ENCODE measurements around the gene ITFG1. TPM values are rescaled to one million over a fixed set of nuclear protein-coding genes. Genes with fewer than 3 reads are reported as not detected.

ITFG1 gene
- polyA plus RNA-seq, 3 donors = 28.9 to 62.5 (median 35.3) TPM

DNA sequence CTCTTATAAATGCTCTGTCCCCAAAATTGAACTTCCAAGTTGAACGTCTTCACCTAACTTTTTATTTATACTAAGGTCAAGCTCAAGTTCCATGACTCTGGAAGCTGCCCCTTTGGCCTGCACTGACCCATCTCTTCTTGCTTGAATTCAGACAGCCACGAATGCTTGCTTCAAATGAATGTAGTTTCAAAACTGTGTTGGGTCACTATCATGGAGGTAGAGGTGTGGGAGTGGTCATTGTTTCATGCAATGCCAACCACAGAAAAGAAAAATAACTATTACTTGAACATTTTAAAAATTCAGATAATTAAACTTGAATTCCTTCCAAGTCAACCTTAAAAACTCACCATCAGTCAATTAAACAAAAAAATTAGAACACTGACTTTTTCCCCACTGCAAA is 2.5 kb downstream of the ITFG1 start:
- Histone ChIP-seq H3K36me3 (replicated peaks in 1 of 2; ENCODE audit: control insufficient read depth in 1 of 2, insufficient read depth in 2 of 2, low read length in 2 of 2) (peaks cover 31 to 51% of the 10 kb centered on the region in 2 donors), H3K4me2 (replicated peaks; ENCODE audit: extremely low read depth, low read length, poor library complexity, severe bottlenecking) (no peak overlapping the region), H3K4me3 (replicated peaks in 1 of 3; ENCODE audit: low read depth in 2 of 3, low read length in 3 of 3) (no peak overlapping the region), H2AFZ (ENCODE audit: insufficient read depth, low read depth, low read length, poor library complexity, severe bottlenecking) (no peak overlapping the region), H3K27ac (ENCODE audit: low read depth in 1 of 2, low read length in 2 of 2) (no peak overlapping the region), H3K9me3 (replicated peaks in 1 of 2; ENCODE audit: control insufficient read depth in 1 of 2, insufficient read depth in 1 of 2, low read length in 2 of 2) (no peaks in the 10 kb centered on the region), H3K9ac (ENCODE audit: insufficient read depth, low read length, poor library complexity, severe bottlenecking) (no peak overlapping the region), H4K20me1 (ENCODE audit: insufficient read depth, low read length) (peaks cover 3% of the 10 kb centered on the region), H3K27me3 (ENCODE audit: control insufficient read depth in 2 of 2, insufficient read depth in 2 of 2, low read length in 2 of 2) (no peaks in the 10 kb centered on the region), H3K4me1 (ENCODE audit: control insufficient read depth in 1 of 2, insufficient read depth in 2 of 2, low read length in 2 of 2) (peaks cover 15 to 30% of the 10 kb centered on the region in 2 donors), H3K79me2 (ENCODE audit: insufficient read depth, low read length) (peaks cover 46% of the 10 kb centered on the region)
- H3K27me3 Mint-ChIP-seq (ENCODE audit: low read depth in 3 of 3) = peaks cover 0 to 1% (median 0%) of the 10 kb centered on the region in 3 donors
- no peak for DNase-seq
- TF ChIP-seq, protein P1, sequence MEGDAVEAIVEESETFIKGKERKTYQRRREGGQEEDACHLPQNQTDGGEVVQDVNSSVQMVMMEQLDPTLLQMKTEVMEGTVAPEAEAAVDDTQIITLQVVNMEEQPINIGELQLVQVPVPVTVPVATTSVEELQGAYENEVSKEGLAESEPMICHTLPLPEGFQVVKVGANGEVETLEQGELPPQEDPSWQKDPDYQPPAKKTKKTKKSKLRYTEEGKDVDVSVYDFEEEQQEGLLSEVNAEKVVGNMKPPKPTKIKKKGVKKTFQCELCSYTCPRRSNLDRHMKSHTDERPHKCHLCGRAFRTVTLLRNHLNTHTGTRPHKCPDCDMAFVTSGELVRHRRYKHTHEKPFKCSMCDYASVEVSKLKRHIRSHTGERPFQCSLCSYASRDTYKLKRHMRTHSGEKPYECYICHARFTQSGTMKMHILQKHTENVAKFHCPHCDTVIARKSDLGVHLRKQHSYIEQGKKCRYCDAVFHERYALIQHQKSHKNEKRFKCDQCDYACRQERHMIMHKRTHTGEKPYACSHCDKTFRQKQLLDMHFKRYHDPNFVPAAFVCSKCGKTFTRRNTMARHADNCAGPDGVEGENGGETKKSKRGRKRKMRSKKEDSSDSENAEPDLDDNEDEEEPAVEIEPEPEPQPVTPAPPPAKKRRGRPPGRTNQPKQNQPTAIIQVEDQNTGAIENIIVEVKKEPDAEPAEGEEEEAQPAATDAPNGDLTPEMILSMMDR (IDR thresholded peaks at IDR 0.05) = no peak
- intact Hi-C loops (cut with micrococcal nuclease) = no loop called here
- H3K27ac Mint-ChIP-seq = peak overlapping the region in 2 of 7 donors; percentile 6 to 56
- peaks cover 38% of the 10 kb centered on the region for H3K4me1 Mint-ChIP-seq
- no CpG with 5 or more reads among the region's 2 CpGs for WGBS (ENCODE audit: insufficient coverage)
- no peak overlapping the region for H3K4me3 Mint-ChIP-seq
- peaks cover 37 to 46% of the 10 kb centered on the region in 2 donors for H3K36me3 Mint-ChIP-seq
- no peaks in the 10 kb centered on the region for H3K9me3 Mint-ChIP-seq

DNA sequence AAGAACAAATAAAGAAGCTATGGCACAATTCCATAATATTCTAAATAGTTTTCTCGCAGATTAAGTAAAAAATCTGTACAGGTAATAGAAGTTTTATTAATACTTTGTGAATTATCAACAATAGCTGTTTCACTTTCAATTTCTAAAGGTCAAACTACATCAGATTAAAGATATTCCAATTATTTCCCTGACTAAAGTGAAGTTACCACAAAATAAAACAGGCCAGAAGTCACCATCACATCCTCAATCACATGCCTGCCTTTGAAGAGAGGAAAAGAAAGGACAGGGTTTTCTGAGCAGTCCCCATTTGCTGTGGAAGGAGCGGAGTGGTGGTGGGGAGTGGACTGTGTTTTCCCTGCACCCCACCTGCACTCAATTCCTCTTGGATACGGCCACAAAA is 11.1 kb downstream of the ITFG1 start:
- Mint-ChIP-seq H3K9me3 (no peaks in the 10 kb centered on the region), H3K4me1 (peaks cover 4% of the 10 kb centered on the region), H3K27me3 (ENCODE audit: low read depth in 3 of 3) (no peaks in the 10 kb centered on the region), H3K36me3 (peaks cover 68 to 73% of the 10 kb centered on the region in 2 donors), H3K4me3 (no peak overlapping the region), H3K27ac (peak overlapping the region in 3 of 7 donors; percentile 1 to 80 (median 73))
- no peaks in the 10 kb centered on the region for H3K27me3 ChIP-seq (ENCODE audit: control insufficient read depth in 2 of 2, insufficient read depth in 2 of 2, low read length in 2 of 2)
- 80% methylated on average over 1 of the region's 3 CpGs for WGBS (ENCODE audit: insufficient coverage)
- H3K27ac ChIP-seq (ENCODE audit: low read depth in 1 of 2, low read length in 2 of 2) = peak overlapping the region in 1 of 2 donors; percentile 50
- no peaks in the 10 kb centered on the region for H3K79me2 ChIP-seq (ENCODE audit: insufficient read depth, low read length)
- no peak overlapping the region for H3K4me2 ChIP-seq (replicated peaks; ENCODE audit: extremely low read depth, low read length, poor library complexity, severe bottlenecking)
- TF ChIP-seq, protein P1 (IDR thresholded peaks at IDR 0.05) = no peak
- DNase-seq = no peak
- no peak overlapping the region for H3K4me3 ChIP-seq (replicated peaks in 1 of 3; ENCODE audit: low read depth in 2 of 3, low read length in 3 of 3)
- H3K9me3 ChIP-seq (replicated peaks in 1 of 2; ENCODE audit: control insufficient read depth in 1 of 2, insufficient read depth in 1 of 2, low read length in 2 of 2) = no peaks in the 10 kb centered on the region
- intact Hi-C loops (cut with micrococcal nuclease) = no loop called here
- no peaks in the 10 kb centered on the region for H3K4me1 ChIP-seq (ENCODE audit: control insufficient read depth in 1 of 2, insufficient read depth in 2 of 2, low read length in 2 of 2)
- no peak overlapping the region for H3K9ac ChIP-seq (ENCODE audit: insufficient read depth, low read length, poor library complexity, severe bottlenecking)
- no peak overlapping the region for H2AFZ ChIP-seq (ENCODE audit: insufficient read depth, low read depth, low read length, poor library complexity, severe bottlenecking)
- peaks cover 69 to 94% of the 10 kb centered on the region in 2 donors for H3K36me3 ChIP-seq (replicated peaks in 1 of 2; ENCODE audit: control insufficient read depth in 1 of 2, insufficient read depth in 2 of 2, low read length in 2 of 2)
- no peaks in the 10 kb centered on the region for H4K20me1 ChIP-seq (ENCODE audit: insufficient read depth, low read length)

Measured in CD14-positive monocyte (primary cell).